ENCODE results near the gene IP6K1.
"Not testable (repeated sequence)": the region's sequence is repeated elsewhere in the genome, so short reads cannot be mapped to it uniquely, and the experiment has no call there.

IP6K1 gene

DNA sequence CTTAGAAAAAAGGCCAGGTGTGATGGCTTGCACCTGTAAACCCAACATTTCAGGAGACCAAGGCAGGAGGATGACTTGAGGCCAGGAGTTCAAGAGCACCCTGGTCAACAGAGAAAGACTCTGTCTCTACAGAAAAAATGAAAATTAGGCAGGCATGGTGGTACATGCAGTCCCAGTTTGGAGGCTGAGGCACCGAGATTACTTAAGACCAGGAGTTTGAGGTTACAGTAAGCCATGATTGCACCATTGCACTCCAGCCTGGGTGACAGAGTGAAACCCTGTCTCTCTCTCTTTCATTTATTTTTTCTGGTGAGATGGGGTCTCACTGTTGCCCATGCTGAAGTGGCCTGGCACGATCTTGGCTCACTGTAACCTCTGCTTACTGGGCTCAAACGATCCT lies 24.7 kb downstream of the IP6K1 start:
- no peak for DNase-seq

DNA sequence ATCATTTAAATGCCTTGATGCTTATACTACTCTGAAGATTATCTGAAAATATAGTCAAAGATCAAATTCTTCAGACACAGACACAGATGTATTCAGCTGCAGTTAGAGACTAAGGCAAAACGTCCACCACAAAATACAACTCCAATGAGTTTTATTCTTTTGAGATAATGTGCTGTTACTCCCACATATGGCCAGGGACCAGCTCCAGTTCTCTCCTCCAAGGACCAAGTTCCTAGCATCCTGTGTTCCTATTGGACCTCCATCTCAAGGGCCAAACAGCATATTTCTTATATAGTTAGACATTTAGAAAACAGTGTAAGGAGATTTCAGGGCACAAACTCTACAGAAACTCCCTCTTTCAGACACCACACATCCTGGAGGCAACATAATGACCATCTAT lies 27.1 kb downstream of the IP6K1 start:
- DNase-seq: no peak

DNA sequence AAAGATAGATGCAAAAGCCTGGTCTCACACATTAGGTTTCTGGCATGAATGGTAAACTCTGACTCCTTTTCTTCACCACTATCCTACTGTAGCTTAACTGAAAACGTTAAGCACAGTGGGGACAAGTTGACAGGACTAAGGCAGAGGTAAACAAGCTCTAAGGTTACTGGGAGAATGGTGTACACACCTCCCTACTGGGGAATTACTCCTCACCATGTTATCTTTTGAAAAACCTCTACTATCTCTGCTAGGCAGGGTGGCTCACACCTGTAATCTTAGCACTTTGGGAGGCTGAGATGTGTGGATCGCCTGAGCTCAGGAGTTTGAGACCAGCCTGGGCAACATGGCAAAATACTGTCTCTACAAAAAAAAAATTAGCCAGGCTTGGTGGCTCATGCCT lies 29.1 kb downstream of the IP6K1 start:
- DNase-seq: no peak

DNA sequence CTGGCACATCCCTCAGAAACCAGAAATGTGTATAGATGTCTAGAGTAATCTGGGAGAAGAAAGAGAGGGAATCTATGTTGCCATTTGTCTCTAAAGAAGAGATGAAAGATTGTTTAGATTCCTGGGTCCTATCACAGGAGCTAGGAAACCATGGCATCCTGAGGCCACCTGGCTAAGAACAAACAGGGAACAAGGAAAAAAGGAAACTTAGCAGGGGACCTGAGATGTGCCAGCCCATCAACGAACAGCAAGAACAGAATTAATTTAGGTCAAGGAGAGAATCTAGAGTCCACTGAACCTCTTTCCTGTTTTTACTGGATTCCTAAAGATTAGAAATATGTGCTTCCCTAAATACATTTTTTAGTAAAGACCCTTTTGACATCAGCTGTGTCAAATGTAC lies 30.3 kb downstream of the IP6K1 start:
- DNase-seq: no peak

DNA sequence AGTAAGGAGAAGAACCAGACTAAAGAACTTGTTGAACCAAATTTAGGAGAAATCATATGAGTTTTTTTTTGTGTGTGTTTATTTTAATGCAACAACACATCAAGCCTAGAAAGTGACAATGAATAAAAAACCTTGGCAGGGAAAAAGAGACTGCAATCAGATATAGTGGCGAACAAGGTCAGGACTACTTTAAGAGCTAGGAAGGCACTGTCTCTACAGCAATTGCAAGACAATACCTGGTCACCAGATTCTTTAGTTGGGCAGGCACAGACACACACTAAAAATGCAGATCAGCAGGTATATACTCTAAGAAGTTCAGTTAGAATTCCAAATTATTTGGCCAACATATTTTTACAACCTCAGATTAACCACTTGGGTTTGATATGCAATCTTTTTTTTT lies 31.8 kb downstream of the IP6K1 start:
- DNase-seq: no peak

DNA sequence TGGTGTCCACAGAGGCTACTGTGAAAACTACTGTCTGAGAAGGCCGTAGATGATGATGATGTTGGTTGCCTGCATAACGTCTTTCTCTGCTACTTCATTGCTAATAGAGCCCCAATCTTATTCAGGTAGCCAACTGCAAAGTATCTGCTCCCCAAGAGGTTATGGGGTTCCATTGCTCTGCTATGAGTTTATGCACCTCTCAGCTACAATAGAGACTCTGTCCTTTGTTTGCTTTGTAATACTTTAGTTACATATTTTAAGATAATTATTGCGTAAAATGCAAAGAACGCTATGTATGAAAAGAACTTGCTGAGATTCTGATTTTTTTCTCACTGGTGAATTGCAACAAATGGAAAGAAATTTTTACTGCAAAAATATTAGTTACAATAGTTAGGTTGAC lies 34.8 kb downstream of the IP6K1 start:
- DNase-seq: no peak

DNA sequence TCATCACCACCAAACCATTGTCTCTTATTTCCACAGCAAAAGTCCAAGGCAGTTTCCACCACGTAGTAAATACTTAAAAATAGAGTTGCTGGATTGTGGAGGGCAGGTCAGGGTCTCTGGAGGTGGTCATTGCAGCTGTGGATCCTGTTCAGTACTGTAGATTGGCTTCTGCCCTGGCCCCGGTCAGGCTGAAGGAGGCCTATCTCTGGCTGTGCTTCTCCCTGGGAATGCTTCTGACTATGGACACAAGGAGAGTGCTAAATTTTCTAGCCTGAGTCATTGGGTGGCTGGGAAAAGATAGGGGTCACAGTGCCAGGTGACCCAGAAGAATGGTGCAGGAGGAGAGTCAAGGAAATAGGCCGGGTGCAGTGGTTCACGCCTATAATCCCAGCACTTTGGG lies 36.3 kb downstream of the IP6K1 start:
- DNase-seq: no peak

DNA sequence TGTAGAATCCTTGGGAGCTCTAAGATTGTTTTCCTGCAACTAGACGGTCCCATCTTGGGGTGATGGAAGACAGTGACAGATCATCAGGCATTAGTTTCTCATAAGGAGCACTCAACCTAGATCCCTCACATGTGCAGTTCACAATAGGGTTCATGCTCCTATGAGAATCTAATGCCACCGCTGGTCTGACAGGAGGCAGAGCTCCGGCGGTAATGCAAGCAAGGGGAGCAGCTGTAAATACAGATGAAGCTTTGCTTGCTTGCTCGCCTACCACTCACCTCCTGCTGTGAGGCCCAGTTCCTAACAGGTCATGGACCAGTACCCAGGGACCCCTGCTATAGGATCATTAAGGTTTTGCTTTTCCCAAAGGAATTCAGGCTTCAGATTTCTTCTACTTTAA lies 37.5 kb downstream of the IP6K1 start:
- DNase-seq: not testable (repeated sequence)

DNA sequence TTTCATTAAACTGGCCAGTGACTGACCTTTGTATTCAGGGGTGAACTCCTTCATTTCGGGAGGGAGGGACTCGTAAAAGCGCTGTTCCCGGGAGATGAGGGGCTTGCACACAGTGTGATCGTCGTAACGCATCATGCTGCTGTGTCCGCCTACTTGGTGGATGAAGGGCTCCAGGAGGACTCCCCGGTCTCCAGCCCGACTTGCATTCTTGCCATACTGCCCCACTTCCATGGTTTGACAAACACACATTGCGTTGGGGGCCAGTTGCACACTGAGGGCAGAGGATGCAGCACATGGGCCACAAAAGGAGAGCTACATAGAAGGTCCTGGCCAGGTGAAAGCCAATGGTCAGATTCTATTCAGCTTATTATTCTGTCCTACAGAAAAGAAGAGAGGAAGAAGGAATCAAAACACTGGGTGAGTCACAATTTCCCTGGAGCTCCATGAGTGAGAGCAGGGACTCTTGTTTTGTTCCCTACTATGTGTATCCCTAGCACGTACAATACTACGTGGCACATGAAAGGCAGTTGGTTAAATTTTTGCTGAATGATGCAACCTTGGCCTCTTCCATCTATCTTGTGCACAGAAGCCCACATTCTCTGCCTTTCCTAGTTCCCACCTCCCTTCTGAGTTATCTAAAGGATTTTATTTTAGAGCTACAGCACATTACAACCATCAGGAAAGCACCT lies 38.4 kb downstream of the IP6K1 start:
- DNase-seq: no peak

DNA sequence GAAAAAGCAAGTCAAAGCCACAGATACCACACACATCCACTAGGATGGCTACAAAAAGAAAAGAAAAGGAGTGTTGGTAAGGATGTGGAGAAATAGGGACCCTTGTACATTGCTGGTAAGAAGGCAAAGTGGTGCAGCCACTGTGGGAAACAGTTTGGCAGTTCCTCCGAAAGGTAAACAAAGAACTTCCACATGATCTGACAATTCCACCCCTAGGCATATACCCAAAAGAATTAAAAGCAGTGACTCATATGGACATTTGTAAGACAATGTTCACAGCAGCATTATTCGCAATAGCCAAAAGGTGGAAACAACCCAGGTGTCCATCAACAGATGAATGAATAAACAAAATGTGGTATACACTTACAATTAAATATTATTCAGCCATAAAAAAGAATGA lies 40.4 kb downstream of the IP6K1 start:
- DNase-seq: no peak

DNA sequence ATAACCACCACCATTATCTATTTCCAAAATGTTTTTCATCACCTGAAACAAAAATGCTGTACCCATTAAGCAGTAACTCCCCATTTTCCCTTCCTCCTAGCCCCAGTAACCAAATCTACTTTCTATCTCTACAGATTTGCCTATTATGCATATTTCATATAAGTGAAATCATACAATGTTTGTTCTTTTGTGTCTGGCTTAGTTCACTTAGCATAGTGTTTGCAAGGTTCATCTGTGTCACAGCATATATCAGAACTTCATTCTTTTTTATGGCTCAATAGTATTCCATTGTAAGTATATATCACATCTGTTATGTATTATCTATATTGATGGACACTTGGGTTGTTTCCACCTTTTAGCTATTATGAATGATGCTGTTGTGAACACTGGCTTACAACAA lies 45.9 kb downstream of the IP6K1 start:
- DNase-seq: no peak

DNA sequence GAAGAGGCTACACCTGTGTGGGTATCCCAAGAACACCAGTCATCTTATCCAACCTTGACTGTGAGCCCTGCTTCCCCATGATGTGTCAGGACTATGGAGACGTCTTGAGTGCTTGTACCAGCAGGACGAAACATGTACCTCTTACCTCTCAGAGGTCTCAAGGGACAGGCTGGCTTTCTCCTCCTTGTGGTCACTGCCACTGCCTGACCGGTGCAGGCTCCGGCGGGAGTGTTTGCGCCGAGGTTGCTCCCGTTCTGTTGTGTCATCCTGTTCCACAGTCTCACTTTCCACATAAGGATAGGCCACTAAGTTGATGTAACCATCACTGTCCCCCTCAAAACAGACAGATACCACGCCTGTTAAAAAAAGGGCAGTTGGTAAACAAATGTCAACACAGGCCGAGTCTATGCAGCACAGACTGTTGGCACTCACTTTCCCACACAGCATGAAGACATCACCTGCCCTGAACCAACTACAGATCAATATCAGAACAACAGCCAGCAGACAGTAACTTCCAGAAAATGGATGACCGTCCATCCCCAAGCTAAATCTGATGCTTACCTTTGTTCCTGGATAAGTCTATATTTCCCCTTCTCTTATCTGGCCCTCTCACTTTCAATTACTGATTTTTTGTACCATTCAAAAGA lies 48.2 kb downstream of the IP6K1 start:
- DNase-seq: no peak

DNA sequence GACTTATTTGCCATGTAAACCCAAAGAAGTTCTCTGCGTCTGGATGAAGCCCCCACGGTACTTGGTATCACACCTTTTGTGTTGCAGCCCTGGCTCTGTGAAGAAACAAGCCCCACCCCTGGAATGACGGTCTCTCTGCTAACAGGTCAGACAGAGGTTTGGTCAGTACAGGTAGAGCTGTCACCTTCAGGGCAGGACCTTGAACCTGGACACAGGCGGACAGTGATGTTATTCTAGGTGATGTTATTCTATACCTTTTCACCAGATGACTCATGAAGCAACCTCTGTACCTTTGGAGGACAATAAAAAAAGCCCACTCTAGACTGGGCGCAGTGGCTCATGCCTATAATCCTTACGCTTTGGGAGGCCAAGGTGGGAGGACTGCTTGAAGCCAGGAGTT lies 51.6 kb downstream of the IP6K1 start:
- no peak for DNase-seq

DNA sequence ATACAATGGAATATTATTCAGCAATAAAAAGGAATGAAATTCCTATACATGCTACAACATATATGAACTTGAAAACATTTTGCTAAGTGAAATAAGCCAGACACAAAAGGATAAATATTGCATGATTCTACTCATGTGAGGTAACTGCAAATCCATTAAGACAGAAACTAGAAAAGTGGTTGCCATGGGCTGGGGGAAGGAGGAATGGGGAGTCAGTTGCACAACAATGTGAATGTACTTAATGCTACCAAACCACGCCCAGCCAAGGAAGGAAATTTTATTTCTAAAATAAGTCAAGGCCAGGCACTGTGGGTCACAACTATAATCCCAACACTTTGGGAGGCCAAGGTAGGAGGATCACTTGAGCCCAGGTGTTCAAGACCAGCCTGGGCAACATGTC lies 52.8 kb downstream of the IP6K1 start:
- DNase-seq: no peak

DNA sequence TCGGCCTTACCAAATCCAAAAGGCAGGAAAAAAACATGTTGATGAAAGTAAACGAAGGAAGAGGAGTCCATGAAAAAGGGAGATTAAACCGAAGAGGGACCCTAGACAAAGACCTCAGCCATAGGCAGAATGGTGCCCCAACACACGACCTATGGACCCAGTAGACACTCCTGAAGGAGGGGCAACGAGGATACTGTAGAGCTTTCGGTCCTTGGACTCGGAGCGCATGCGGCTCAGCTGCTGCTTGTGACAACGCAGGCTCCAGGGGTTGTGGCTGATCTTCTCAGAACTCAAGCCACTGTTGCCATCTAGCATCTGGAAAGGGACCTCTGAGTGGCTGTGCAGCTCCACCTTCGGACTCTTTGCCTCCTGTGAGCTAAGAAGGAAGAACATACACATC lies 53.7 kb downstream of the IP6K1 start:
- no peak for DNase-seq

DNA sequence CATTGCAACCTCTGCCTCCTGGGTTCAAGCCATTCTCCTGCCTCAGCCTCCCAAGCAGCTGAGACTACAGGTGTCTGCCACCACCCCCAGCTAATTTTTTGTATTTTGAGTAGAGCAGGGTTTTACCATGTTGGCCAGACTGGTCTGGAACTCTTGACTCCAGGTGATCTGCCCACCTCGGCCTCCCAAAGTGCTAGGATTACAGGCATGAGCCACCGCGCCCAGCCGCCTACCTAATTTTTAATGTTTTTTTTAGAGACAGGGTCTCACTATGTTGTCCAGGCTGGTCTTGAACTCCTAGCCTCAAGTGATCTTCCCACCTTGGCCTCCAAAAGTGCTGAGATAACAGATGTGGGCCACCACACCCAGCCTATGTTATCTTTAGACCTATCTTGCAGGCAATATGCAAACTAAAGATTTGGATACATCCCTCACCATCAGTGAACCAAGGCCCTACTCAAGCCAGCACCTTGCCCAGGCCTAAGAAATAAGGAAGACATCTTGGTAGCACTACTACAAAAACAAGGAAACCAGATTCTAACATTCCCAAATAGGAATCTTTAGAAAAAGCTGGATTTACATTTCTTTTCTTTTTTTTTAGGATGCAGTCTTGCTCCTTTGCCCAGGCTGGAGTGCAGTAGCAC lies 56.3 kb downstream of the IP6K1 start:
- no peak for DNase-seq

DNA sequence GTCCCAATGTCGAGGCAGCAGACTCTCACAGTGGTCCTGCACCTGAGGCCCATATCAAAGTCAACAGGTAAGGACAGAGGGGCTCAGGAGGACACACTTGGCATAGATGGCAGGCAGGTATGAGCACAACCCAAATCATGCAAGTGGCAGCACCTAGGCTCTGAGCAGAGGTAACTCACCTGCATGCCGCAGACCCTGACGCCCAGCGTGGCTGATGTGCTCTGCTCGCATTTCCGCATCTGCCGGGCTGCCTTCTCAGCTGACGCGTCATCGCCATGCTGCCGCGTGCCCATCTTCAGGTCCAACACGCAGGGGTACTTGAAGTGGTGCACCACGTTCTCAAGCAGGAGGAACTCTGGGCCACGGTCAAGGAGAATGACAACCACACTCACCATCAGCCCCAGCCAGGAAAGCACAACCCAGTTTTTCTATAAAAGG lies 58.4 kb downstream of the IP6K1 start:
- no peak for DNase-seq

DNA sequence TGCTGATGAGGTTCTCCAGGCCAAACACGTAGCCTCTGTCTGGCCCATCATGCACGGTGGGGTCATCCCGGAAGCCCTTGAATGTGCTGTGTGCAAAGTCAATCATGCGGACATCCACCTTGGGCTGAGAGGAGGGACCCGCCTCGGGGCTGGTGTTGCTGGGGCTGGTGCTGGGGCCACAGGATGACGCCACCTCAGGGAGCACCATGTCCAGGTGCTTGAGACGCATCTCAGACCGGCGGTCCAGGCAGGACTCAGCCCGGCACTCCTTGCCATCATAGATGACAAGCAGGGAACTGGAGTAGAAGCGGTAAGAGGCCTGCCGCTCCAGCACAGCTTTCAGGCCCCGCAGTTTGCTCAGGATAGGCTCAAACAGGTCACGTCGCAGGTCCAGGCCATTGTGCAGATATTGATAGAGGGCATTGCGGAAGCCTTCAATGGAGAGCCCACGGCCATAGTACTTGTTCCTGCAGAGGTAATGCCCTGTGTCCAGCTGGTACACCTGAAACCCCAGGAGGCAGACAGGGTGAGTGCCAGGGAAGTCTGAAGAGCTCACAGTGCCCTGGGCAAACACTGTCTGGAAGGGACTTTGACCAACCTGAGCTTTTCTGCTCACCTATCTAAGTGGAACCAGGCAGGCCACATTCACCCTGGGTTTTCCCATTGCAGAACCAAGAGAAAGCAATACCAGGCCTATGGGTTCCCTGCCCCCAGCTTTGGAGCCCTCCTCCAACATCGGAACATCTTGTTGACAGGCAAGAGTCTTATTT lies 59.0 kb downstream of the IP6K1 start:
- DNase-seq: no peak

DNA sequence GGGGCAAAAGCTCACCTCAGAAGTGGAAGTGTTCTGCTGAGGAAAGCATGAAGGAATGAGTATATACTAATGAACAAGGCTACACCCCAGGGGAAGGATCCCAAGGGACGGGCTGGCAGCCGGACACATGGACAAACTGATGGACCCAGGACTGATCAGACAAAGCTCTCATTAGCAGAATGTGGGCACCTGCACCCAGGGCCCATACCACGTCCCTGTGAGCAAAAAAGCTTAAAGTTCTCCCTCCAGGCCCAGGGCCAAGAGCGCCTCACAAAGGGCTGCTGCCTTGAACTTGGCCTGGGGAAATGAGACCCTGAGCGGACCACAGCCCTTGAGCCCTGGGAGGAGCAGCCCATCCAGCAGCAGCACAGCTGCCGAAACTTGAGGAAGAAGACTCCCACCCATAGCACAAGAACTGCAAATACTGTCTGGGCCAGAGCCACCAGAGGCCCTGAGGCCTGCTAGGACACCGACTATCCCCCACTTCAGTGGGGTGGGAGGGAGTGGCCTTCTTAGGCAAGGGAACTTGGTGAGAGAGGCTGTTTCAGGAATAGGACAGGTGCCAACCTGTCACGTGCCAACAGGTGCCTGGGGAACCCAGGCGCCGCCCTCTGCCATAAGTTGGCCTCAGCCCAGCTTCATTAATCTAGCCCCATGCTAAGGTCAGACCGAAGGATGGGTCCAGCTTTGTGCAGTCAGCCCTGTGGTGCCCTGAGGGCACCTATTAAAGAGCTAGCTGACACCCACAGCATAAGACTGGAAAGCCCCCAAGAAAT lies 60.2 kb downstream of the IP6K1 start:
- no peak for DNase-seq

DNA sequence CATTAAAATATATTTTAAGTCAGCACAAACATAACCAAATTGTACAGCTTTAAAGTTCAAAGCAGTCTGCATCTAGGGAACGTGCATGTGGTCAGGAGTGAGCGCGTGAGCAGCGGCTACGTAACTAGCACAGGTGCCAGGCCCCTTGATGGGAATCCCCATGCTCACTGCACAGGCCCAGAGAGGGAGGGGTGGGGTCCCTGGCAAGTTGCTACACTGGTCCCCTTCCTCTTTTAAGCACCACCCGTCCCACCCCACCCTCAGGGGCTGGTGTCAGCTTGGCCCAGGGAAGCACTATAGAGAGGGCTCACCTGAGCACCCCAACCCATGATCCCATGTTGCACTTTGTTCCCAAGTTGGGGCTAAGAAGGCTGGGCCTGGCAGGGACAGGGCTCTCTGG lies 61.8 kb downstream of the IP6K1 start:
- DNase-seq: no peak

DNA sequence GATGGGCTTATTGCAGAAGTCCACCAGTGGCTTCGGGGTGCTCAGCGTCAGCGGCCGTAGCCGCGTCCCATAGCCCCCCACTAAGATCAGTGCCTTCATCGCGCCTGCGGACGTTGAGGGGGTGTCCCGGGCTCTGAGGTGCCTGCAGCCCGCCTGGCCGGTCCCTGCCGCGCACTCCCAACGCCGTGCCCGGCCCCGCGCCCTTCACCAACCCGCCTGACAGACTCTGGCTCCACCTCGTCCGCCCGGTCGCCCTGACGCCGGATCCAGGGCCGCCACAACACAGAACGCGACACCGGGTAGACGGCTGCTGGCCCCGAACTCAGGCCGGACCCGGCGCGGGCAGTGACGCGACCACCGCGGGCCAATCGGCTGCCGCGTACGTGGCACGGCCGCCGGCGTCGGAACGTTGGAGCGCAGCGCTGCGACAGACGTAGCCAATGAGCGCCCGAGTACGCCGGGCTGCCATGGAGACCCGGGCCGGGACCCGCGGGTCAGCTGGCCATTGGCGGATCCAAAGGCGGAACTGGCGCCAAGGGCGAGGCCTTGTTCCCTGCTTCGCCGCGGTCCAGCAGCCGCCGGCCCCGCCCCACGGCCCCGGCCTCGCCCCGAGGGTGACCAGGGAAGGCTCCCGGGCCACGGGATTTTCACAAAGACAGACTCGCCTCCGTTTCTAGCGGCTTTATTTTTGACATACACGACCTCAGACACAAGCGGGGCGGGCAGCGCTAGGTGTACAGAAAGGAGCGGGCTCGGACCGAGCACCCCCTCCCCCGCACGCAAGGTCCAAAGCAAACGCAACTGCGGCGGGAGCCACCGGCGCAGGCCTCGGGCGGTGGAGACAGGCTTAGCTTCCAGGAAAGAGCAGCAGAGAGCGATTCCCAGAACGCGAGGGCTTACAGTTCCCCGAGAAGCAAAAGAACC lies 62.5 kb downstream of the IP6K1 start, which contains the start of gene GMPPB:
Gene GMPPB, minus strand, starts transcription at position 324 of the 924 bp plus-strand sequence. Its CDS starts 225 bp downstream, at position 99.
- peak; percentile 86 for DNase-seq

DNA sequence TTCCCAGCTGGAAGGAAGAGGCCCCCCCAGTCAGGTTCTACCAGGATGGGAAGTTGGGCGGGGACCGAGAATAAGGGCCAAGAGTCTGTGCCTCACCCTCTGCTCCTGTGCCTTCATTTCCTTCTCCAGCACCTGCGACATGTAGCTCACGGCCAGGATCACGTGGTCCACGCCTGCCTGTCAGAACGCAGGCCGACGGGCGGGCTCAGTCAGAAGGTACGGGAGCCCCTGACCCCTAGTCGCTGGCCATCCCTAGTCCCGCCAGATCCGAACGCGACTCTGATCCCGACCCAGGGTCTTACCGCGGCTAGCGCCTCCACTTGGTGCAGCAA lies 63.1 kb downstream of the IP6K1 start:
- no peak for DNase-seq
